RCC 7860 (cell line): Measurements from ENCODE around the gene TPSD1.
"Not testable (repeated sequence)": the region's sequence is repeated elsewhere in the genome, so short reads cannot be mapped to it uniquely, and the experiment has no call there.

ENCODE experiments used
- DNase-seq: peaks from one replicate; pipeline ENCODE4 v3.0.0-alpha.2; 2015; ENCODE audit warnings: low spot score
- FAIRE-seq: peaks from 2 replicates; lab custom pipeline; 2012; peaks lifted over from hg19 to GRCh38; lab: Jason Lieb, UNC

TPSD1 gene

DNA sequence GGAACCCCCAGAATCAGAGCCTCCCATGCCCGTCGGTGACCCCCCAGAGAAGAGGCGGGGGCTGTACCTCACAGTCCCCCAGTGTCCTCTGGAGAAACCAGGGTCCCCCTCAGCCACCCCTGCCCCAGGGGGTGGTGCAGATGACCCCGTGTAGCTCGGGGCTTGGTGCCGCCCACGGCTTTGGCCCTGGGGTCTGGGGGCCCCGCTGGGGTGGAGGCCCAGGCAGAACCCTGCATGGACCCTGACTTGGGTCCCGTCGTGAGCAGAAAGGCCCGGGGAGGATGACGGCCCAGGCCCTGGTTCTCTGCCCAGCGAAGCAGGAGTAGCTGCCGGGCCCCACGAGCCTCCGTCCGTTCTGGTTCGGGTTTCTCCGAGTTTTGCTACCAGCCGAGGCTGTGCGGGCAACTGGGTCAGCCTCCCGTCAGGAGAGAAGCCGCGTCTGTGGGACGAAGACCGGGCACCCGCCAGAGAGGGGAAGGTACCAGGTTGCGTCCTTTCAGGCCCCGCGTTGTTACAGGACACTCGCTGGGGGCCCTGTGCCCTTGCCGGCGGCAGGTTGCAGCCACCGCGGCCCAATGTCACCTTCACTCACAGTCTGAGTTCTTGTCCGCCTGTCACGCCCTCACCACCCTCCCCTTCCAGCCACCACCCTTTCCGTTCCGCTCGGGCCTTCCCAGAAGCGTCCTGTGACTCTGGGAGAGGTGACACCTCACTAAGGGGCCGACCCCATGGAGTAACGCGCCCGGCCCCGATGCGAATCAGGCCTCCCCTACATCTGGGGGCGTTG, 34.8 kb upstream of the TPSD1 start:
- FAIRE-seq (no peak), DNase-seq (no peak)

DNA sequence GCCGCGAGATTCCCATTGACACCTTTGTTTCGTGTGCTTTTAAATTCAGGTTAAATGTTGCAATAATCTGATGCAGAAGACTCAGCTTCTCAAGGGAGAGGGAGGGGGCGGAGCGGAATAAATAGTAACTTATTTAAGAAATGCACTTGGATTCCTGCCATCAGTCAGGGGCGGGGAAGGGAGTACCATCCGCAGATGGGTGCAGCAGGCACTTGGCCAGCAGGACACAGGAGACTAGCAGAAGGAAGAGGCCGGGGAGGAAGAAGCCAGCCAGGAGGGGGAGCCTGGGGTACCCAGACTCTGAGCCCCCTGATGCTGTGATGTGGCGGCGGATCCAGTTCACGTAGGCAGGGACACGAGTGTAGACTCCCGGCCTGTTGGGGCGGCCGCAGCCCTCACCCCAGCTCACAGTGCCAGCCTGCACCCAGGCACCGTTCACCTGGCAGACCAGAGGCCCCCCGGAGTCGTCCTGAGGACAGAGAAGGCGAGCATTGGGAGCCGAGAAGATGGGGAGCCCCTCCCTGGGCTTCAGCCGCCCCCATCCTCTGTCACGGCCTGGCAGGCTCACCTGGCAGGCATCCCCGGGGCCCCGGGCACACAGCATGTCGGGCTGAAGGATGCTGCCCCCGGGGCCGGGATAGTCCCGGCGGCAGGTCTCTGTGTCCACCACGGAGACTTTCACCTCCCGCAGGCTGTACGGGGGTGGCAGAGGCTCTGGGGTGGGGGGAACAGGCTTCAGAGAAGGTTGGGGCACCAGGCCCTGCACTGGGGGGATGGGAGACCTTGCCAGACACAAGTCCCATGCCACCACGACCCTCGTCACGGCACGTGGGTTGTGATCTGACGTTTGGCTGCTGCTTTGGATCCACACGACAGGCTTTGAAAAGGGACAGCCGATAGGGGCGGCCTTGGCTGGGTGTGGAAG, 34.0 kb upstream of the TPSD1 start:
- FAIRE-seq (no peak), DNase-seq (no peak)

DNA sequence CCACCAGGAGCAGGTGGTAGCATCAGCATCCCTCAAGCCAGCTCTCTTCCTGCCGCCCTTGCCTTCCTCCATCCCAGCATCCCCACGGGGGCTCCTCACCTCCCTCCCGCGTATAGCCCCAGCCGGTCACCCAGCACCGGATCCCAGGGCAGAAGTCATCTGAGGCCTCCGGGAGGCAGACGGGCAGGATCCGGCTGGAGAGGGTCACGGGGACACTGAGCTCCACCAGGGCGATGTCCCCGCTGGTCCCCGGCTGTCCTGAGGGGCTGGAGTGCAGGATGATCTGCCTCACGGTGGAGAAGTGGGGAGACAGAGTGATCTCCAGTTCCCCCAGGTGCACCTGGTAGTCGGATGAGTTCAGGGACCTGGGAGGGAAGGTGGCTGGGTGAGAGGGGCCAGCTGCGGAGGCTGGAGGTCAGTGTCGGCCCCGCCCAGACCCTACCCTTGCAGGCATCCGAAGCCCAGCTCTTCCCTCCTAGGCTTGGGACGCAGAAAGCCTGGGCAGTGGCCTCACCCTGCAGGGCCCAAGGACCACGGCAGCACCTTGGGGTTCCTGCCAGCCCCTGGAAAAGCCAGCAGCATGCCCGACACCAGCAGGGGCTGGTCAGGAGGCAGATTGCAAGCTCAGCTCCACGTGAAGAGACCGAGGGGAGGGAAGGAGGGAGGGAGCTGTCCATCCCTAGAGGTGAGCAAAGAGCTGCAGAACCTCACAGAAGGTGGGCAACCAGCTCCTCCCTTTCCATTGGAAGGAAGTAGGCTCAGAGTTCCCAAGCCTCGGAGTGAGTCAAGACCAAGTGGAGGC, 33.1 kb upstream of the TPSD1 start:
- FAIRE-seq, result no peak
- DNase-seq, result no peak

DNA sequence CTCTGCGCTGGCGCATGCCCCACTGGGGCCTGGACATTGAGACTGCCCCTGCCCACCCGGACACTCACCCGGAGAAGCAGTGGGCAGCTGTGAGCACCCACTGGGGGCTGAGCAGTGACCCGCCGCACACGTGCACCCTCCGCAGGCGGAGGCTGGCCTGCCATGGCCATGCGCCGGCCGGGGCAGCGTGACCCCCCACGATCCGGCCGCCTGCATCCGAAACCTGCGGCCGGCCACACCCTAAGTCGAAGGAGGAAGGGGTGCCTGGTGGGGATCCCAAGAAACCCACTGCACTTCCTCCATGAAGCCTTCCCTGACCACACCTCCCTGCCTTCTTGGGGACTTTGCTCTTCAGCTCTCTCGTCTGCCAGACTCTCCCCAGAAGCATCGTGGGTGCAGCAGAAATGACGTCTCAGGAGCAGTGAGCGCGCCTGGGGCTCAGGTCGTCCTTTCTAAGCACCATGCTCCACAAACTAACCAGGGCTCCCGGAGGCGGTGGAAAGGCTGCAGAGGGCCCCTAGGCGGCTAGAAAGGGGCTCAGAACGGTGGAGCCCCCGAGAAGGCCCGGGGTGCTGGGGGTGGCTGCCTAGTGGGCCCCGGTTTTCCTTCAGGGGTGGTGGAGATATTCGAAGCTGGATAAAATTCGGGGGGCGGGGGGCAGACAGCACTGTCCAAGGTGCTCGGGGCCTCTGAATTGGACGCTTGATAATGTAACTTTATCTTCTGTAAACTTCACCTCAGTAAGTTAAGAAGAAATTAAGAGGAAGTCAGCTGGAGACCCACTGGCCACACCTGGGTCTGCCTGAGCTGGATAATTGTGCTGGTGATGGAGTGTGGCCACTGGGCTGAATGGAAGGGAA, 32.3 kb upstream of the TPSD1 start:
- FAIRE-seq (no peak), DNase-seq (no peak)

DNA sequence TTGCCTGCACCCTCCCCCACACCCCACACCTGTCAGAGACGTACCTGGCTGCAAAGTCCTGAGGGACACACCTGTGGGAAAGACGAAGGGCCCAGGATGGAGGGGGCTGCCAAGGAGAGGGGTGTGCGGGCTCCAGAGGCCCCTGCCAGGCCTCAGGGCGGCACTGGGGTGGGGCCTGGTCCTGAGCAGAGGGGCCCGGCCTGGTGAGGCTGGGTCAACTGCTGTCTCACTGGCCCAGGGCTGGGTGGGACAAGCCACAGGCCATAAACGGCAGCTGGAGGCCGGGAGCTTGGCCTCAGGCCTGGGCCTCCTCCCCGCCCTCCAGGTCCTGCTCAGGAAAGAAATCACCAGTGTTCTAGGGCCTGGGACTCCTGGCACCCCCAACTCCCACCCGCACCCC, 31.3 kb upstream of the TPSD1 start:
- DNase-seq (no peak), FAIRE-seq (no peak)

DNA sequence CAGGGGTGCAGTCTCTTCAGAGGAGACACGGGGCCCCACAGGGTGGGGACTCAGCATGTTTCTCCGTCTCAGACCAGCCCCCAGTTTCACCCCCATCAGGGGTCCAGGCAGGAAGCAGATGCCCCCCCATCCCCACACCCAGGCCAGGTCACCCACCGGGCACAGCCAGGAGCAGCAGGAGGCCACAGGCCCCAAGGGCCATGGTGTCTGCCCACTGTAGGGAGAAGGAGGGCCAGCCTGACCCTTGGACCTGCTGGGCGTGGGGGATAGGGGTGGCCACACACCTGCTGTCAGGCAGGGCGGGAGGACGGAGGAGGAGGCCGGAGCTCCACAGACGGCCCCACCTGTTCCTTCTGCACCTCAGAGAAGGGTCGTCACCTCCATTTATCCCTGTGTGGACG, 30.8 kb upstream of the TPSD1 start, which contains the start of gene TPSG1:
TPSG1 (minus strand) TSS at position 218 of the 401 bp plus-strand sequence; CDS start at position 202, 16 bp downstream.
- FAIRE-seq, result no peak
- no peak for DNase-seq

DNA sequence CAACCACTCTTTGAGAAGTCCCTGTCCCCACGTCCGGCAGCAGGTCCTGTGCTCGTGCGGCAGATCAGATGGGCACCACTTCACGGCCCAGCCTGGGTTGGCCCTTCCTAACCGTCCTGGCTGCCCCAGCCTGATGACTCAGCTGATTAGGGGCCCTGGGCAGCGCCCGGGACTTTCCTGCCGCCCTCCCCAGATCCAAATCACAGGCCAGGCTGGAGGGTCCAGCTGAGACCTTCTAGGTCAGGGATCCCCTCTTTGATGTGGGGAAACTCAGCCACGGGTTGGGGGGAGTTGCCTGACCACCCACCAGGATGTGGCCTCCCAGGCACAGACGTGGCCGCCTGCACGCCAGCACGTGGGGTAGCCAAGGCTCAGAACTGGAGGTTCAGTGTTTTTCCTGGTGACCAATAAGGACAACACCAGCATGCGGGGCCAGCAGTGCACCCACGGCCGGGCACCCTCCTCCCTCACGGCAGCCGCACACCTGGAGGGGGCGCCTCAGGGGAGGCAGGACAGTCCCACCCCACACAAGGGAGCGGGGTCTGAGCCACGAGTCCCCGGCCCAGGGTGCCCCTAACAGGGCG, 30.0 kb upstream of the TPSD1 start:
- peak; percentile 34 for FAIRE-seq

DNA sequence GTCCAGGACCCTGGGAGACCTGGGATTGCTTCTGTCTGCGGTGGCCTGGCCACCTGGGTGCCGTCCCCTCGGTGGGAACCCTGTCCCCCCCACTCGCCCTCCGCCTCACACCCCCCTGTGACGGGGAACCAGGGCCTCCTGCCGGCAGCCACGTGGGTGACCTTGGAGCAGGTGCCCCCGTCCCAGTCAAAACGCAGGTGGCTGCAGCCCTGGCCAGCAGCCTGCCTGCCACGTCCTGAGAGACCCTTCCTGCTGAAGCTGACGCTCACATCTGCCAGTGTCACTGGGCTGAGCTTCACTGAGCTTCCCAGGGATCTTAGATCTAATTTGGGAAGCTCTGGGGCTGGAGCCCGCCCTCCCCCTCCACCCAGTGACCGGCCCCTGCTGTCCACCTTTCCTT, 29.2 kb upstream of the TPSD1 start:
- not testable (repeated sequence) for DNase-seq, FAIRE-seq

More for the DNA sequence above, 30.0 kb upstream of the TPSD1 start:
- DNase-seq, result not testable (repeated sequence)

DNA sequence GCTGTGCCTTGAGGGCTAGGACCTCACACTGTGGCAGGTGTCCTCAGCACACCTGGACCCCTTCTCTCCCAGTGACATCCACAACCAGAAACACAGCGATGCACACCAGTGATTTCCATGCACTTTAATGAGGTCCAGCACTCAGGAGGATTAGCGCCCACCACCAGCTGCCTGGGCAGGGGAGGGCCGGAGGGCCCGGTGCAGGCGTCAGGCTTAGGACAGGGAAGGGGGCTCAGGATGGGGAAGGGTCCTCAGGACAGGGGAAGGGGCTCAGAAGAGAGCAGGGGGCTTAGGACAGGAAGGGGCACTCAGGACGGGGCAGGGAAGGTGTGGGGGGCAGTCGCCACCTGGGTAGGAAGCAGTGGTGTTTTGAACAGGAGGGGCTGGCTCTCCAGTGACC, 27.6 kb upstream of the TPSD1 start:
- not testable (repeated sequence) for FAIRE-seq

DNA sequence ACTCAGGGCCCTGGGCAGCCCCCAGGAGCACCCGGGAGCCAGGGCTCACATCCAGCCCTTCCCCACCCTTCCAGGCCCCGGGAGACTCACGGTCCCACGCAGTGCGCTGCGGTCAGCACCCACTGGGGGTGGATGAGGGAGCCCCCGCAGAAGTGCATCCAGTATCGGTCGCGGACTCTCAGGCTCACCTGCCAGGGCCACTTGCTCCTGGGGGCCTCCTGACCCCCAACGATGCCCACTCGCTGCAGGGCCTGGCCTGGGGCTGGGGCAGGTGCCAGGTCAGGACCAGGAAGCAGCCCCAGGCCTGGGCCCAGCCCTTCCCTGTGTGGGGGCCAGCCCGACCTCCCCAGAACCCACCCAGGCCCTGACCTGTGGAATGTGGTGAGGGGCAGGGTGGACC, 26.4 kb upstream of the TPSD1 start:
- not testable (repeated sequence) for FAIRE-seq, DNase-seq

More for the DNA sequence above, 27.6 kb upstream of the TPSD1 start:
- not testable (repeated sequence) for DNase-seq

DNA sequence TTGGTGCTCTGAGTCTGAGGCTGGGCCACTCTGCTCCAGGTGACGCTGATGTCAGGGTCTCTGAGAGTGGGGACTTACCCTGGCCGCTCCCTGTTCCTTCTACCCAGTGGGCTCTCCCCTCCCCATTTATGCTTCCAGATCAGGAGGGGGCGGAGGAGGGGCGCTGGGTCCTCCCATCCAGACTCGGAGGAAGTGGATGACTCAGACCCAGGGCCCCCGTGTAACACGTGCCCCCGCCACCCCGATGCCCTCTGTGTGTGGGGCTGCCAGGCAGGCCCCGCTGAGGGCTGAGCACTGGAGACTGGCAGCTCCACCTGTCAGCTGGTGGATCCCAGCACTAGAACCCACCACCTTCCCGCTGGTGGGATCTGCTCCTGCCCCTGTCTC, 25.8 kb upstream of the TPSD1 start, which contains the start of gene TPSB2:
TPSB2 (minus strand) TSS at position 101 of the 387 bp plus-strand sequence. CDS start 233 bp downstream, outside the sequence.
- not testable (repeated sequence) for FAIRE-seq, DNase-seq

DNA sequence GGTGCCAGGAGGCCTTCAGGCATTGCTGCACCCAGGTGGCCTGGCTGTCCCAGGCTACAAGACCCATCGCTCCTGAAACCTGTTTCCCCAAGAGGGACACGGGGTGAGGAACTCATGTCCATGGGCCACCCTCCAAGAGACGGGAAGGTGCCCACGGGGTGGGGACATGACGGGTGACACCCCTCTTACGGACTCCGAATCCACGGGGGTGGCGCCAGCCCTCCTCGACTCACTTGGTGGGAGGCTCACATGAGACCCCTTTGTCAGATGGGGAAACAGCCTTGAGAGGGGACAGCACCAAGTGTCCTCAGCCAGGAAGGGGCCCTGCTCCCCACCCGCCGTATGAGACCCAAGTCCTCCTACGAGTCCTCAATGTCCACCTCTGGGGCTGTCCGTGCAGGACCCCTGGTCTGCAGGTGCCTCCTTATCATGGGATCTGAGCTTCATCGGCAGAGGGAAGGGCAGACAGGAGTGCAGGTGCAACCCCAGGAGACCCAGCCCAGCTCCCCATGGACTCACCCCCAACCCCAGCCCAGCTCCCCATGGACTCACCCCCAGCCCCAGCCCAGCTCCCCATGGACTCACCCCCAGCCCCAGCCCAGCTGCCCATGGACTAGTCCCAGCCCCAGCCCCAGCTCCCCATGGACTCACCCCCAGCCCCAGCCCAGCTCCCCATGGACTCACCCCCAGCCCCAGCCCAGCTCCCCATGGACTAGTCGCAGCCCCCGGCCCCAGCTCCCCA, 25.2 kb upstream of the TPSD1 start:
- not testable (repeated sequence) for DNase-seq, FAIRE-seq

DNA sequence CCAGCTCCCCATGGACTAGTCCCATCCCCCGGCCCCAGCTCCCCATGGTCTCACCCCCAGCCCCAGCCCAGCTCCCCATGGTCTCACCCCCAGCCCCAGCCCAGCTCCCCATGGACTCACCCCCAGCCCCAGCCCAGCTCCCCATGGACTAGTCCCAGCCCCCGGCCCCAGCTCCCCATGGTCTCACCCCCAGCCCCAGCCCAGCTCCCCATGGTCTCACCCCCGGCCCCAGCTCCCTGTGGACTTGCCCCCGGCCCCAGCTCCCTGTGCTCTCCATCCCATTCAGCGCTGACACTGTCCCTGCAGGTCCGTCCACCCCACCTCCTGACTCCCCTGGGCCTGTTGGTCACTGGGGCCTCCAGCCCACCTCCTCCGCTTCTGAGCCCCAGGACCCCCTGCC, 24.6 kb upstream of the TPSD1 start:
- not testable (repeated sequence) for FAIRE-seq, DNase-seq

DNA sequence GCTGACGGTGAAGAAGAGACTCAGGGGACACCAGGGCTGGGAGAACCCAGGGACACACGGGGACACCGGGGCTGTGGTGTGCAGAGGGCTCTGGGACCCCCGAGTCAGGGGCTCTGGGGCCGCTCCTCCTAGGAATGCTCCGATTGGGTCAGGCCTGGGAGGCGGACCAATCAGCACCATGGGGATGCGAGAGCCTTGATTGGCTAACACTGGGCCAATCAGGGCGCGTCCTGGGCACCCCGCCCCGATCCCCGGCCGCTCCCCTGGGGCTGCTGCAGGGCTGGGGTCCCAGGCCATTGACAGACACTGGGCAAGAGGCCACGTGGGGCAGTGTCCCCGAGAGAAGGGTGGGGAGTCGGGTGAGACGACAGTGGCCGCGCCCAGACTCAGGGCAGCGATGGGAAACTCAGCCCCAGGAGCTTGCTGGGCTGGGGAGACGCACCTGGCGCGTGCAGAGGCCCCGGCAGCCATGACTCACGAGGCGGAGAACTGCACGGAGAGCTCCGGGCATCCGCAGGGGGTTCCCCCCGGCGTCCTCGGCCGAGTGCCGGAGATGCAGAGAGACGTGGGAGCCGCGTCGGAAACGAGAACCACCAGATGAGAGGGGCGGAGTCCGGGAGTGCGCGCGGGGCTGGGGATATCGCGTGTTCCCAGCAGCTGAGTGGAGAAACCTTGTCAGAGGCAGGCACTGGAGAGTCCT, 23.7 kb upstream of the TPSD1 start:
- DNase-seq, FAIRE-seq: not testable (repeated sequence)

DNA sequence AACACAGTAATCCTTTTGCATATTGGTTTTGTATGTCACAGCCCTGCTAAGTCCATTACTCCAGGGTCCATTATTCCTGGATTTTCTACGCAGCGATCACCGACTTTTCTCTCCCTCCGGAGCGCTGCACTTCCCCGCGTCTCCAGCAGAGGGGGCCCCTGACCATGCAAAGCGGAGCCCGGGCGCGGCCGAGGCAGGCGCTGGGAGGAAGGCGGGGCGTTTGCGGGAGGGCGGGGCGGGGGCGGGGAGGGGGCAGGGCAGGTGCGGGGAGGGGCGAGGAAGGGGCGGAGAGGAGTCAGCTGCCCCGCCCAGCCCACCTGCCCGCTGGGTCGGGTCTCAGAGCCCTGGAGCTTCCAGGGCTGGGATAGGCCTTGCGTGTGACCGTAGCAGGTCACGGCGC, 19.2 kb upstream of the TPSD1 start:
- FAIRE-seq, DNase-seq: not testable (repeated sequence)

DNA sequence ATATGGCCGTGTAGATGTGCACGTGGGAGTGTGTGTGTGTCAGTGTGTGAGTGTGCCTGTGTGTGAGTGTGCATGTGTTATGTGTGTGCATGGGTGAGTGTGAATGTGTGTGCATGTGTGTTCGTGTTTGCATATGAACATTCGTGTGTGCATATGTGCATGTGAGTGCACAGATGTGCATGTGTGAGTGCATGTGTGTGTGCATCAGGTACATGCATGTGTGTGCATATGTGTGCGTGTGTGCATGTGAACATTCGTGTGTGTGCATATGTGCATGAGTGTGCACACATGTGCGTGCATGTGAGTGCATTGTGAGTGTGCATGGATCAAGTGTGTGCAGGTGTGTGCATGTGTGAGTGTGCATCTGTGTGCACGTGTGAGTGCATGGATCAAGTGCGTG, 17.9 kb upstream of the TPSD1 start:
- FAIRE-seq (no peak), DNase-seq (no peak)

DNA sequence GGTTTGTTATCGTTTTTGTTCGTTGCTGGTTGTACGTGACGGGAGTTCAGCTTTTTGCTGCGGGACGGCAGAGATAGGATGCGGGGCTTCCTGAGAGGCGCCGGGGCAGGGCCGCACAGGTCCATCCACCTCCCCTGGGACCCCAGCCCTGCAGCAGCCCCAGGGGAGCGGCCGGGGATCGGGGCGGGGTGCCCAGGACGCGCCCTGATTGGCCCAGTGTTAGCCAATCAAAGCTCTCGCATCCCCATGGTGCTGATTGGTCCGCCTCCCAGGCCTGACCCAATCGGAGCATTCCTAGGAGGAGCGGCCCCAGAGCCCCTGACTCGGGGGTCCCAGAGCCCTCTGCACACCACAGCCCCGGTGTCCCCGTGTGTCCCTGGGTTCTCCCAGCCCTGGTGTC, 17.0 kb upstream of the TPSD1 start:
- not testable (repeated sequence) for FAIRE-seq, DNase-seq

DNA sequence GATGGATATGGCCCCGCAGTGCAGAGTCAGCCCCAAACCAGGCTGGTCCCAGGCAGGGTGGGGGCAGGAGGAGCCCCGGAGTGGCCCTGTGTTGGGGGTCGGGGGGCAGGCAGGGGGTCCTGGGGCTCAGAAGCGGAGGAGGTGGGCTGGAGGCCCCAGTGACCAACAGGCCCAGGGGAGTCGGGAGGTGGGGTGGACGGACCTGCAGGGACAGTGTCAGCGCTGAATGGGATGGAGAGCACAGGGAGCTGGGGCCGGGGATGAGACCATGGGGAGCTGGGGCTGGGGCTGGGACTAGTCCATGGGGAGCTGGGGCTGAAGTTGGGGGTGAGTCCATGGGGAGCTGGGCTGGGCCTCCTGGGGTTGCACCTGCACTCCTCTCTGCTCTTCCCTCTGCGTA, 16.3 kb upstream of the TPSD1 start:
- DNase-seq, result not testable (repeated sequence)

More for the DNA sequence above, 16.3 kb upstream of the TPSD1 start:
- FAIRE-seq, result not testable (repeated sequence)
